ENCODE results near the gene ODAD4. TPM values are rescaled to one million over a fixed set of nuclear protein-coding genes. Genes with fewer than 3 reads are reported as not detected.

Gene ODAD4
- total RNA-seq, 2 experiments from 2014 or later: 0.81 to 1.4 TPM

DNA sequence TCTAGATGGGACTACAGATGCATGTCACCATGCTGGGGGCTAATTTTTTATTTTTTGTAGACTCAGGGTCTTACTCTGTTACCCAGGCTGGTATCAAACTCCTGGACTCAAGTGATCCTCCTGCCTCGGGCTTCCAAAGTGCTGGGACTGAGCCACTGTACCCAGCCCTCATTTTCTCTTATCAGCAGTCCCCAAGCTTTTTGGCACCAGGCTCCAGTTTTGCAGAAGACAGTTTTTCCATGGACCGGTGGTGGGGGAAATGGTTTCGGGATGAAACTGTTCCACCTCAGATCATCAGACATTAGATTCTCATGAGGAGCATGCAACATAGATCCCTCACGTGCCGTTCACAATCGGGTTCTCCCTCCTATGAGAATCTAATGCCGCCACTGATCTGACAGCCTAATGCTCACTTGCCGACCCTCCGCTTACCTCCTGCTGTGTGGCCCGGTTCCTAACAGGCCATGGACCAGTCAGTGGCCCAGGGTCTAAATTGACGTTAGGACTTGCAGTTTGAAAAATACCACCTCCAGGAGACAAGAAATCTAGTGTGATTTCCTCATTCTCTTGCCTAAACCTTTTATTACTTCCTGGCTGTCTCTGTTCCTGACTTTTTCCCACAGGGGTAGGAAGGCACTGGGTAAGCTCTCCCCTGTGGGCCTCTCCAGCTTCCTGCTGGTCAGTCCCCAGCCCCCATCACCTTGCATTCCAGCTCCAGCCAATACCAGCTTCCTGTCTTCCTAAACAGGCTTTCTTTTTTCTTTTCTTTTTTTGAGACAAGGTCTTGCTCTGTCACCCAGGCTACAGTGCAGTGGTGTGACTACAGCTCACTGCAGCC, 26.8 kb downstream of the ODAD4 start:
- Mint-ChIP-seq H3K9me3 (no peaks in the 10 kb centered on the region), H3K27me3 (no peaks in the 10 kb centered on the region), H3K36me3 (ENCODE audit: low read depth) (no peaks in the 10 kb centered on the region), H3K4me3 (no peak overlapping the region), H3K27ac (no peak overlapping the region), H3K4me1 (ENCODE audit: low read depth) (no peaks in the 10 kb centered on the region)
- ATAC-seq (no peak), DNase-seq (no peak)
- intact Hi-C loops (cut with micrococcal nuclease): no loop called here
- ChIA-PET POLR2A (no interaction called here), CTCF (no interaction called here)
- TF ChIP-seq, protein P1, sequence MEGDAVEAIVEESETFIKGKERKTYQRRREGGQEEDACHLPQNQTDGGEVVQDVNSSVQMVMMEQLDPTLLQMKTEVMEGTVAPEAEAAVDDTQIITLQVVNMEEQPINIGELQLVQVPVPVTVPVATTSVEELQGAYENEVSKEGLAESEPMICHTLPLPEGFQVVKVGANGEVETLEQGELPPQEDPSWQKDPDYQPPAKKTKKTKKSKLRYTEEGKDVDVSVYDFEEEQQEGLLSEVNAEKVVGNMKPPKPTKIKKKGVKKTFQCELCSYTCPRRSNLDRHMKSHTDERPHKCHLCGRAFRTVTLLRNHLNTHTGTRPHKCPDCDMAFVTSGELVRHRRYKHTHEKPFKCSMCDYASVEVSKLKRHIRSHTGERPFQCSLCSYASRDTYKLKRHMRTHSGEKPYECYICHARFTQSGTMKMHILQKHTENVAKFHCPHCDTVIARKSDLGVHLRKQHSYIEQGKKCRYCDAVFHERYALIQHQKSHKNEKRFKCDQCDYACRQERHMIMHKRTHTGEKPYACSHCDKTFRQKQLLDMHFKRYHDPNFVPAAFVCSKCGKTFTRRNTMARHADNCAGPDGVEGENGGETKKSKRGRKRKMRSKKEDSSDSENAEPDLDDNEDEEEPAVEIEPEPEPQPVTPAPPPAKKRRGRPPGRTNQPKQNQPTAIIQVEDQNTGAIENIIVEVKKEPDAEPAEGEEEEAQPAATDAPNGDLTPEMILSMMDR (IDR thresholded peaks at IDR 0.05): no peak

DNA sequence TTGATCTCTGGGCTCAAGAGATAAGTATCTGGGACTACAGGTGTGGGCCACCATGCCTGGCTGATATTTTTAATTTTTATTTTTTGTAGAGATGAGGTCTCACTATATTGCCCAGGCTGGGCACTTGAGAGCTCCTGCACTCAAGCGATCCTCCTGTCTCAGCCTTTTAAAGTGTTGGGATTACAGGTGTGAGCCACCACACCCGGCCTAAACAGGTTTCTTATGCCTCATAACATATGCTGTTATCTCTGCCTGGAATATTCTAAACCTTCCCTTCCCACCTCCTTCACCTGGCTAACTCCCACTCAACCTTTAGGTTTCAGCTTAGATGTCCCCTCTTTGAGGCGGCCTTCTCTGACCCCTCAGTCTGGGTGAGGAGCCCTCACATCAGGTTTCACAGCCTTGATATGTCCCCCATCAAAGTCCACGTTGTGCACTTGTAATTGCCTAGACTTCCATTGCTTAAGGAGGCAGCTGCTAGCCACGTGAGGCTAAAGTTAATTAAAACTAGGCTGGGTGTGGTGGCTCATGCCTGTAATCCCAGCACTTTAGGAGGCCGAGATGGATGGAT, 27.5 kb downstream of the ODAD4 start:
- TF ChIP-seq, protein P1 (IDR thresholded peaks at IDR 0.05): no peak
- no peaks in the 10 kb centered on the region for H3K36me3 Mint-ChIP-seq (ENCODE audit: low read depth)
- intact Hi-C loops (cut with micrococcal nuclease): no loop called here
- no peaks in the 10 kb centered on the region for H3K27me3 Mint-ChIP-seq
- H3K27ac Mint-ChIP-seq: no peak overlapping the region
- H3K4me3 Mint-ChIP-seq: no peak overlapping the region
- ATAC-seq: no peak
- no peaks in the 10 kb centered on the region for H3K9me3 Mint-ChIP-seq
- DNase-seq: no peak
- ChIA-PET CTCF (no interaction called here), POLR2A (no interaction called here)
- H3K4me1 Mint-ChIP-seq (ENCODE audit: low read depth): no peaks in the 10 kb centered on the region

- ATAC-seq: no peak
- no peak for DNase-seq
- H3K9me3 Mint-ChIP-seq: no peaks in the 10 kb centered on the region
- ChIA-PET POLR2A (interaction anchor here (1.1 to 1.4 kb wide), 2 partner anchors 13 to 26 kb away, joined by 3 read pairs; no protein-coding TSS in a partner anchor), CTCF (interaction anchor here (0.8 kb wide), 1 partner anchor 23 kb away, joined by 3 read pairs; no protein-coding TSS in a partner anchor)
- no peaks in the 10 kb centered on the region for H3K4me1 Mint-ChIP-seq (ENCODE audit: low read depth)
- no peaks in the 10 kb centered on the region for H3K27me3 Mint-ChIP-seq
- H3K4me3 Mint-ChIP-seq: no peak overlapping the region
- no peak overlapping the region for H3K27ac Mint-ChIP-seq
- no peaks in the 10 kb centered on the region for H3K36me3 Mint-ChIP-seq (ENCODE audit: low read depth)
- TF ChIP-seq, protein P1 (IDR thresholded peaks at IDR 0.05): no peak
- intact Hi-C loops (cut with micrococcal nuclease): no loop called here
Measured at GRCh38 chr17:41959030-41959335, 28.6 kb downstream of the ODAD4 start.

DNA sequence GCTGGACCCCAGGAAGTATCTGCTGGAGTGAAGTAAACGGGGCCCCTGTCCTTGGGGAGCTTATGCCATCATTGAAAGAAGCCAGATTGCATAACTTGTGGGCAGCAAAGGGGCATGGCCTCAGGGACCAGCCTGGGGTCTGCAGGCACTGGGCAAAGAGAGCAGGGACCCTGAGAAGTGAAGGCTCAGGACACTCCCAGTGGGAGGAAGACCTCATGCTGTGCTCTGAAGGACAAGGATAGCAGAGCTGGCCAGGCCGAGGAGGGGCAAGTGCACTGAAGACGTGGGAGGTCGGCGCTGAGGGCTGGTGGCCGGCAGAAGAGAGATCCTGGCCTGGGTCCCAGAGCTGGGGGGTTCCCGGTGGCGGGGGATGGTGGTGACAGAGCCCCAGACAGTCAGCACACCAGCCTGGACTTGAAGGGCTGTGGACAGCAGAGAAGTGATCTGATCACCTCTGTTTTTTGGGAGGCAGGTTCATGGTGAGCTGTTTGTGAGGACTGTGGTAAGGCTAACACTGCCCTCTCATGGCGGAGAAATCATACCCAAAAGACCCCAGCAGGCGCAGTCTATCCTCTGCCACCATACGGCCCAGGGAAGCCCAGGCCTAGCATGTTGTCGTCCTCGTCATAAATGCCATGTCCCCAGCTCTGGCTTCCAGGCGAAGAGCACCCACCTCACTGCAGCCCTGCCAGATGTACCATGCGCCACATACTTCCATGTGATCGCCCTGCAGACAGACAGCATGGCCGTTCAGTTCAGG, 29.1 kb downstream of the ODAD4 start:
- CTCF ChIA-PET: interaction anchor here (0.8 to 1.4 kb wide), 2 partner anchors 23 to 71 kb away, joined by 3 read pairs; no protein-coding TSS in a partner anchor
- DNase-seq: peak; percentile 24
- H3K36me3 Mint-ChIP-seq (ENCODE audit: low read depth): no peaks in the 10 kb centered on the region
- POLR2A ChIA-PET: interaction anchor here (1.1 to 1.4 kb wide), 2 partner anchors 13 to 27 kb away, joined by 3 read pairs; no protein-coding TSS in a partner anchor
- H3K27ac Mint-ChIP-seq: no peak overlapping the region
- TF ChIP-seq, protein P1 (IDR thresholded peaks at IDR 0.05): no peak
- intact Hi-C loops (cut with micrococcal nuclease): loop anchor here (5.0 kb wide), 1 partner anchor 158 kb away; no protein-coding TSS in a partner anchor
- no peaks in the 10 kb centered on the region for H3K9me3 Mint-ChIP-seq
- H3K4me1 Mint-ChIP-seq (ENCODE audit: low read depth): no peaks in the 10 kb centered on the region
- no peaks in the 10 kb centered on the region for H3K27me3 Mint-ChIP-seq
- ATAC-seq: no peak
- no peak overlapping the region for H3K4me3 Mint-ChIP-seq
